NCI-H2107 treated with DMSO at 0.1 percent for 48 hours (cell line): ENCODE data around the gene ZDHHC8.

Experiments used
- DNase-seq: peaks from one replicate; lab custom pipeline; 2025; ENCODE audit not compliant: unreplicated experiment; lab: John Stamatoyannopoulos, UW

ZDHHC8 gene

GRCh38 chr22:20192293-20192971 lies 60.8 kb downstream of the ZDHHC8 start:
- no peak for DNase-seq

- DNase-seq: no peak
Measured at GRCh38 chr22:20192972-20193760, 61.6 kb downstream of the ZDHHC8 start.

GRCh38 chr22:20193761-20194494 lies 62.3 kb downstream of the ZDHHC8 start:
- no peak for DNase-seq

GRCh38 chr22:20194681-20195593 lies 63.3 kb downstream of the ZDHHC8 start:
- no peak for DNase-seq

- no peak for DNase-seq
Measured at GRCh38 chr22:20196094-20196842, 64.7 kb downstream of the ZDHHC8 start.
